Measurements from ENCODE around the gene NFIB. TPM values are rescaled to one million over a fixed set of nuclear protein-coding genes. Genes with fewer than 3 reads are reported as not detected.

NFIB gene
- total and polyA plus RNA-seq, 2 of the 8 experiments (the other 6 are each of a cell fraction or from before 2014, with no cell fraction given) = 2.6 to 13.1 TPM

DNA sequence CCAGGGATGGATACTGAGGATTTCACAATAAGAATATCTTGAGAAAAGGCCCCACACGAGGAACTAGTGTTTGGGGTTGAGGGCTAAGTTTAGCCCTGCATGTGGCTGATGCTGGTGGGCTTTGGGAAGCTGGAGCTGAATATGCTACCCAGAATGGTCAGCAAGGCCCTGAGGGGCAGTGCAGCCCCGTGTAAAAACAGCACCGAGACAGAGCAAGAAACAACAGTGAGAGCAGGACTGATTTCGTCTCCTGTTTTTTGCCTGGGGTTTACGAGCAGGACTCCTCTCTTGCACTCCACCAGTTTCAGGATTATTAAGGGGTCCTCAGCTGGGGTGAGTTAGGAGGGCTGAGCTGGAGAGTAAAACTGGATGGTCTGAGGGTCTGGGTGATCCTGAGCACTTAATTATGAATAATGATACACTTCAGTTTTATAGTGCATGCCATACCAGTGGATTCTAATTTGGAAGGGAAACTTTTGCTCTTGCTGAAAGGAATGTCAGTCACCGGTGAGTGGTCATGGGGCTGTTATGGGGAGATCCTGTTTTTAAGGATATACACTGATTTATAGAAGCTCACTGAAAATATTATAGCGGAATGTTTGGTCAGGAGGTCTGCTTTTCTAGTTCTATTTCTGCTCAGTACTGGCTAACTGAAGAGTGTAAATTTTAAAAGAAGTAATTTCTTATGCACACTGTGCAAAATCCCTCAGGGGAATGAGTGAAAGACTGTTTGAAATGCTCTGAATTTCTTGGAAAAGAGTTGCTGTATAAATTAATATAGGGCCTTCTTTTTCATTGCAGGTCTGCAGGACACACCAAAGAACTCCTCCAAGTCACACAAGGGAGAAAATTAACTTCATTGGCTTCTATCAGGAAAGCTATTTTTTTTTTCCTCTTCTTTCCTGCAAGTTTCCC, 42.7 kb upstream of the NFIB start:
- peak overlapping the region; percentile 9; the same call in 1 of the 2 replicates for H2AFZ ChIP-seq (ENCODE audit: low read length)
- WGBS, 2 experiments (ENCODE audit: extremely low coverage in 1 of 2, insufficient coverage in 1 of 2, insufficient read length in 1 of 2, insufficient replicate concordance in 2 of 2, low coverage in 1 of 2, low lambda C conversion rate in 2 of 2, missing lambda C conversion rate in 1 of 2) = 84% methylated on average over 7 of the region's 7 CpGs; no CpG with 5 or more reads in 1 of the 2 experiments
- no peak for TF ChIP-seq POU5F1 (IDR thresholded peaks at IDR 0.05; ENCODE audit: low read depth, low read length)
- no peak for TF ChIP-seq CHD2 (IDR thresholded peaks at IDR 0.05; ENCODE audit: low read length)
- no peak for TF ChIP-seq HDAC6 (IDR thresholded peaks at IDR 0.05; ENCODE audit: low read depth, low read length)
- TF ChIP-seq TEAD4 (IDR thresholded peaks at IDR 0.05; ENCODE audit: low read depth, low read length) = no peak
- TF ChIP-seq, protein P1, sequence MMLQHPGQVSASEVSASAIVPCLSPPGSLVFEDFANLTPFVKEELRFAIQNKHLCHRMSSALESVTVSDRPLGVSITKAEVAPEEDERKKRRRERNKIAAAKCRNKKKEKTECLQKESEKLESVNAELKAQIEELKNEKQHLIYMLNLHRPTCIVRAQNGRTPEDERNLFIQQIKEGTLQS (IDR thresholded peaks at IDR 0.05; ENCODE audit: insufficient read depth, low read depth, low read length) = no peak
- TF ChIP-seq CBX5 (IDR thresholded peaks at IDR 0.05; ENCODE audit: low read depth, low read length) = no peak
- no peak for TF ChIP-seq TCF12 (IDR thresholded peaks at IDR 0.05; ENCODE audit: low read depth, low read length)
- no peak for TF ChIP-seq SIX5 (IDR thresholded peaks at IDR 0.05; ENCODE audit: low read depth, low read length)
- no peak for TF ChIP-seq SP1 (IDR thresholded peaks at IDR 0.05; ENCODE audit: low read depth, low read length)
- no peak for TF ChIP-seq MAFK (IDR thresholded peaks at IDR 0.05; ENCODE audit: low read depth, low read length)

More for the DNA sequence above, 42.7 kb upstream of the NFIB start:
- Histone ChIP-seq H3K79me2 (ENCODE audit: control insufficient read depth in 1 of 2, insufficient read depth in 2 of 2, low read length in 2 of 2) (no peaks in the 10 kb centered on the region), H2BK20ac (ENCODE audit: low read length) (no peak overlapping the region; the same call in 1 of the 2 replicates), H3K27ac (ENCODE audit: low read depth, low read length) (no peak overlapping the region), H3K18ac (ENCODE audit: extremely low read depth, low read length) (peak overlapping the region; percentile 53; the same call in 1 of the 2 replicates), H2AK5ac (ENCODE audit: low read depth, low read length) (no peak overlapping the region), H3K4me3 (ENCODE audit: extremely low read depth in 1 of 4, insufficient read depth in 2 of 4, low read depth in 3 of 4, low read length in 4 of 4) (no peak overlapping the region), H3K36me3 (ENCODE audit: control insufficient read depth in 2 of 4, insufficient read depth in 4 of 4, low read length in 3 of 4) (no peaks in the 10 kb centered on the region), H3K27me3 (replicated peaks in 1 of 4; ENCODE audit: control insufficient read depth in 3 of 4, extremely low read depth in 1 of 4, insufficient read depth in 3 of 4, low read length in 3 of 4) (peaks cover 2 to 16% (median 11%) of the 10 kb centered on the region in 4 experiments), H3K9me3 (ENCODE audit: insufficient read depth in 2 of 2, low read depth in 1 of 2, low read length in 1 of 2) (no peaks in the 10 kb centered on the region), H4K5ac (ENCODE audit: insufficient read length, low read depth, low read length) (no peak overlapping the region), H2BK15ac (ENCODE audit: low read length) (peak overlapping the region; percentile 23; the same call in 1 of the 2 replicates), H3K23me2 (ENCODE audit: low read depth, low read length) (no peaks in the 10 kb centered on the region; the same call in 1 of the 2 replicates), H3K56ac (replicated peaks; ENCODE audit: insufficient read length, low read depth, low read length) (no peak overlapping the region), H2BK120ac (replicated peaks; ENCODE audit: low read depth, low read length) (no peak overlapping the region), H2BK5ac (ENCODE audit: low read depth, low read length) (peak overlapping the region; percentile 21; the same call in 1 of the 2 replicates), H4K20me1 (replicated peaks in 1 of 2; ENCODE audit: control insufficient read depth in 1 of 2, insufficient read depth in 2 of 2, low read length in 2 of 2) (peaks cover 0 to 2% of the 10 kb centered on the region in 2 experiments), H3K14ac (ENCODE audit: insufficient read length) (no peak overlapping the region), H3K79me1 (ENCODE audit: low read depth, low read length) (no peaks in the 10 kb centered on the region), H3K9ac (replicated peaks in 1 of 4; ENCODE audit: extremely low read depth in 1 of 4, low read depth in 3 of 4, low read length in 3 of 4) (no peak overlapping the region), H4K8ac (ENCODE audit: extremely low read depth, insufficient read depth, low read length) (no peak overlapping the region), H3K4me2 (ENCODE audit: insufficient read depth in 1 of 2, low read depth in 2 of 2, low read length in 2 of 2) (no peak overlapping the region), H3K4me1 (replicated peaks in 1 of 4; ENCODE audit: control insufficient read depth in 3 of 4, insufficient read depth in 4 of 4, low read length in 3 of 4) (peaks cover 0 to 8% (median 1%) of the 10 kb centered on the region in 4 experiments; a peak in 4 of 7 replicates), H4K91ac (replicated peaks; ENCODE audit: insufficient read length, low read length) (peak overlapping the region; percentile 20), H3K4ac (replicated peaks; ENCODE audit: insufficient read length, low read depth, low read length) (no peak overlapping the region), H2BK12ac (ENCODE audit: low read depth, low read length) (no peak overlapping the region), H3K23ac (ENCODE audit: insufficient read length) (no peak overlapping the region)
- FAIRE-seq (no peak), DNase-seq (ENCODE audit: low read depth in 1 of 2, low spot score in 2 of 2) (no peak)
- CTCF ChIA-PET (ENCODE audit: partially characterized antibody) = interaction anchor here (0.7 to 2.3 kb wide), 7 partner anchors 10 to 929 kb away, joined by 3 to 5 read pairs (median 4); no protein-coding TSS in a partner anchor
- POLR2A ChIA-PET (ENCODE audit: partially characterized antibody) = interaction anchor here (0.7 kb wide), 1 partner anchor 377 kb away, joined by 3 read pairs; no protein-coding TSS in a partner anchor
